Suprapubic skin (tissue), 4 donors: ENCODE results near the gene ZNF280A.

Experiments
- EP300 ChIP-seq: sonication (generic); formaldehyde crosslinking; IDR thresholded peaks from one replicate; pipeline ENCODE4 v1.6.1; 2017; ENCODE audit warnings: antibody characterized with exemption
- POLR2A ChIP-seq, 2 donors: fragments of 450-650 bp; IDR thresholded peaks; one replicate each; pipeline ENCODE4 v1.6.1; 2017; ENCODE audit warnings: antibody characterized with exemption in 2 of 2, mild to moderate bottlenecking in 2 of 2, moderate library complexity in 2 of 2
- POLR2AphosphoS5 ChIP-seq, 3 donors: sonication (generic); formaldehyde crosslinking; IDR thresholded peaks; one replicate each; pipeline ENCODE4 v1.6.1; 2017; ENCODE audit warnings: antibody characterized with exemption in 3 of 3
- TF ChIP-seq, protein P1 (sequence below), 2 donors: fragments of 200-600 bp in 1 of 2; fragments of 450-650 bp in 1 of 2; sonication (generic) in 1 of 2; IDR thresholded peaks; one replicate each; pipeline ENCODE4 v1.5.1; 2016 to 2019; ENCODE audit warnings: antibody characterized with exemption in 2 of 2, mild to moderate bottlenecking in 1 of 2, moderate library complexity in 1 of 2

DNA sequence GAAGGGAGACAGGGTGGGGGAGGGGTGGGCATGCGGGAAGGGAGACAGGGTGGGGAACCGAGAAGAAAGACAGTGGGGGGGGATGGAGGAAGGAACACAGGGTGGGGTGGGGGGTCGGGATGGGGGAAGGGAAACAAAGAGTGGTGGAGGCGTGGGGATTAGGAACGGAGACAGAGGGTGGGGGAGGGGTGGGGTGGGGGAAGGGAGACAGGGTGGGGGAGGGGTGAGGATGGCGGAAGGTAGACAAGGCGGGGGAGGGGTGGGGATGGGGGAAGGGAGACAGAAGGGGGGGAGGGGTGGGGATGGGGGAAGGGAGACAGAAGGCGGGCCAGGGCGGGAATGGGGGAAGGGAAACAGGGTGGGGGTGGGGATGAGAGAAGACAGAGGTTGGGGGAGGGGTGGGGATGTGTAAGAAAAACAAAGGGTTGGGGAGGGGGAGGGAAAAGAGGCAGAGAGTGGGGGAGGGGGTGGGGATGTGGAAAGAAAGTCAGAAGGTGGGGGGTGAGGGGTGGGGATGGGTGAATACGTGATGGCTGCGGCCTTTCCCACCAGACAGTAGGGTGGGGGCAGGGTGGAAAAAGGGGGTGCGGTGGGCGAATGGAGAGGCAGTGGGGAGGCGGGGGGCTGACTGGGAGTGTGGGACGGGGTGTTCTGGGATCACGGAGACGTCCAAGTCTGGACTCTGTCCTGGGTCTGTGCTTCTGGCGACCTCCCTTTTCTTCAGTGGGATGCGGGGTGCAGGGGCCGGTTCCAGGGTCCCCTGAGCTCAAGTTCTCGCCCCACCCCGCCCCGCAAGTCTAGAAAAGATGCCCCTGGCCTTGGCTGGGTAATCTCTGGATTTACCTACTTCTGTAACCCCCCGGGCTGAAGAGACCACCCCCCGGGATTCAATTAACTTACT is 38.3 kb upstream of the ZNF280A start:
- no peak for TF ChIP-seq POLR2A (IDR thresholded peaks at IDR 0.05)
- no peak for TF ChIP-seq EP300
- TF ChIP-seq, protein P1, sequence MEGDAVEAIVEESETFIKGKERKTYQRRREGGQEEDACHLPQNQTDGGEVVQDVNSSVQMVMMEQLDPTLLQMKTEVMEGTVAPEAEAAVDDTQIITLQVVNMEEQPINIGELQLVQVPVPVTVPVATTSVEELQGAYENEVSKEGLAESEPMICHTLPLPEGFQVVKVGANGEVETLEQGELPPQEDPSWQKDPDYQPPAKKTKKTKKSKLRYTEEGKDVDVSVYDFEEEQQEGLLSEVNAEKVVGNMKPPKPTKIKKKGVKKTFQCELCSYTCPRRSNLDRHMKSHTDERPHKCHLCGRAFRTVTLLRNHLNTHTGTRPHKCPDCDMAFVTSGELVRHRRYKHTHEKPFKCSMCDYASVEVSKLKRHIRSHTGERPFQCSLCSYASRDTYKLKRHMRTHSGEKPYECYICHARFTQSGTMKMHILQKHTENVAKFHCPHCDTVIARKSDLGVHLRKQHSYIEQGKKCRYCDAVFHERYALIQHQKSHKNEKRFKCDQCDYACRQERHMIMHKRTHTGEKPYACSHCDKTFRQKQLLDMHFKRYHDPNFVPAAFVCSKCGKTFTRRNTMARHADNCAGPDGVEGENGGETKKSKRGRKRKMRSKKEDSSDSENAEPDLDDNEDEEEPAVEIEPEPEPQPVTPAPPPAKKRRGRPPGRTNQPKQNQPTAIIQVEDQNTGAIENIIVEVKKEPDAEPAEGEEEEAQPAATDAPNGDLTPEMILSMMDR (IDR thresholded peaks at IDR 0.05): no peak
- TF ChIP-seq POLR2AphosphoS5 (IDR thresholded peaks at IDR 0.05): no peak
